SKM-1 (cell line): ENCODE data around the gene MR1.

Experiments
- DNase-seq: peaks from one replicate; lab custom pipeline; 2025; ENCODE audit not compliant: unreplicated experiment; lab: John Stamatoyannopoulos, UW

MR1 gene

DNA sequence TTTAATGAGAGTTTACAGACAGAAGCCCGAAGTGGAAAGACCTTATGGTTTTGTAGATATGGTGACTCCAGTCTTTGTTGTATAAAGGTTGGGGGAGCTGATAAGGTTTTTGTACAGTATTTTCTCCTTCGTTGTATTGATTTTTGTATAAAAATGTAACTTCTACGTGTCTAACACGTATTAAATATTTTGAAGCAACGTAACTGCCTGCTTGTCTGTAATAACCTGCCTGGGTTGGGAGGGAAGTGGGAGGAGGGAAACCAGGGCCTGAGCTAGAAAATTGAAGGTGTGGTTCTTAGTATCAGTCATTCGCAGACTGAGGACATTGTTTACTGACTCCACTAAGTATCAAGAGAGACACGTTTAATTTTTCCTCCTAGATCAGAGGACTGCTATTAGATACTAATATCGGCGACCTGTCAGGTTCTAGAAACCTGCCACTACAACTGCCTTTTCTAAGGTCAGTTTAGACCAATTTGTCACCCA lies 56.9 kb downstream of the MR1 start:
- DNase-seq, result no peak

DNA sequence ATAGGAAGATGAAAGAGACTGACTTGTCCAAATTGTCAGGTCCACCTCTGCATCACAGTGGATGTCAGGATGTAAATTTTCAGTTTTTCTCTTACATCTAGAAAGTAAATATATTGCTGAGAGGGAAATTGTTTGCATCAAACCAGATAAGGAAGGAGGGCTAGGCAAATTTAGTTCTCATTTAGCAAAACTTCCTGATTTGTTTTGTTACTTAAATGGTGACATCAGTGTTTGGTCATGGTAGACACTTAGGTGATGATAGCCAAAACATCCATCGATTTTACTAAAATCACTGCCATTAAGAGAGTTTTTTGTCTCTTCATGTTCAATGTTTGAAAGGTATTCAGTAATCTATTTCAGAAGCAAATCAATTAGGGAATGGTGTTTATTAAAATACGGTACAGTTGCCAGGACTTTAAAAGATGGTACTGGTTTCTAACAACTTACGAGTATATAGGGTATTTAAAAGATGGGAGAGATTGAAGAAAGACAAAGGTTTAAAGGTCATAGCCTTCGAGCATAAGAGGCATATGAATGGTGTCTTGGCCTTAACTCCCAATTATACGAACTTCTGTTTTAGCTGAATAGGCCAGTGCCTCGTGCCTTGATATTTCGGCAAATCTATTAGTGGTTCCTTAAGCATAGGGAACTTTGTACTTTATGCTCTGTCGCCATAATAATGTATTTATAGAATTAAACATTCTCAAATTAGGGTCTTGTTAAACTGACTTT lies 57.7 kb downstream of the MR1 start:
- no peak for DNase-seq

DNA sequence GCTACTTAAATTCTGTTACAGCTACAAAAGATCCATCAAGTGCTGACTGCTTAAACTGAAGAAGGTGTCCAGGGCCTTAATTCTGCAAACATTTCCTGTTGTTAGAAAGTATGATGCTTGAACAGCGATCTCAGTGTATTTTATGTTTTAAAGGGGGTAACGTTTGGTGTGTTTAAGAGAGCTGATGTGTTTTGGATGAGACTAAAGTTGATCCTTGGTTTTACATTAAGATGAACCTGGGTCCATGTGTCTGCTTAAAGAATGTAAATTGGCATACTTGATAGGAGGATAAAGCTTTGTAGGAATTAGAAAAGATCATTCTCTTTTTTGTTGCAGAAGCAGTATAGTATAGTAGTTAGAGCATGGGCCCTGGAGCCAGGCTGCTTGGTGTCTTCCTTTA lies 58.3 kb downstream of the MR1 start:
- DNase-seq, result no peak

DNA sequence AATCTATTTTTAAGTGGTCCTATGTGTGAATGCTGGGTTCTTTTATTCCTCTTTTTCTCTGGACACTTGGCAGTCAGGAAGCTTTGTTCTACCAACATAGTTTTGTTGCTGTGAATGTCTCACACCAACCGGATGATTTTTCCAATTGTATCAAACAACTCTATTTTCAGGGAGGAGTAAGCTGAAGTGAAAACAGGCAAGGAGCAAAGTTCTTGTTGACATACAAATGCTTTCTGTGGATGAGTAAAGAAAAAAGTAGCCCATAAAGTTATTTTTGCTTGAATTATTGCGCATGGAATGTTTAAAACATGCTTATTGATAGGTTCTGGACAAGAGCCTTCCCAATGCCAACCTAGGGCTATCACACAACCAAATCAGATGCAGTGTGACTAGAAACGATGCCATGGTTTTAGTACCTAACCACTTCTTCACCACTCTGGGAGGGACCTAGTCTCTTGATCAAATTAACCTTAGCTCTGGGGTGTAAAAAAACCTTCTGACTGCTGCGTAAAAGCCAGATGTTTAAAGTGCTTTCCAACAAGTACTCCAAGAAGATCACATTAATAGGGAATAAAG lies 59.2 kb downstream of the MR1 start:
- DNase-seq, result no peak

DNA sequence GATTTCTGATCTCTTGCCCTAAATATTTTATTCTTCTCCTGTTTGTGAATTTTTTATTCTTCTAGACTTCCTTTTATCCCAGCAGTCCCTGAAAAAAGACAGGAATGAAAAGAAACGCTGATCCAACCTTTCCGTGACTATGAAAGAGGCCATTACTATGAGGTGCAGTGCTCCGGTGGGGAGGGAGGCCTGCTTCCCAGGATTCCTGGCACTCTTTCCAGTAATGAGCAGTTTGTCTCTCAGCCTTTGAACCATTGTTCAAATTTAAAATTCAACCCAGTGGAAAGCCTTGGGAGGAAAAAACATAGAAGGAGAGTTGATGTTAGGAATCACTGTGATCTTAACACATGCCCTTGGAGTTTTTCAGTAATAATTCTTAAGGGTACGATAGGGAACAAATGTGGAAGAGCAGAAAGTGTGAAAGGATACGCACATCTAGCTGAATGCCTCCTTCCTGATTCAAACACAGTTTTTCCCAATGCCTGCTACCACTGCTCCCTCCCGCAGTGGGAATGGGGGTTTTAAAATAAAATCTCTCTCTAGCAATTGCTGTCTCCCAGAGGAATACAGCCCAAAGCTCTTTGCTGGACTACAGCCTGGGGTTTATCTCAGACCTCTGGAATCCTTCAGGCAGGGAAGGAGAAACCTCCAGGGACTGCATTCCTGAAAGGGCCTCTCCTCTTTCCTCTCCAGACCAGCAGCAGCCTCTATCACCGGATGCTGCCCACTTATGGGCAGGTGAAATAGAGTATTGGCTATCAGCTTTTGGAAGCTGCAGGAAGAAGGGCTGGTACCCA lies 60.8 kb downstream of the MR1 start:
- DNase-seq, result no peak

DNA sequence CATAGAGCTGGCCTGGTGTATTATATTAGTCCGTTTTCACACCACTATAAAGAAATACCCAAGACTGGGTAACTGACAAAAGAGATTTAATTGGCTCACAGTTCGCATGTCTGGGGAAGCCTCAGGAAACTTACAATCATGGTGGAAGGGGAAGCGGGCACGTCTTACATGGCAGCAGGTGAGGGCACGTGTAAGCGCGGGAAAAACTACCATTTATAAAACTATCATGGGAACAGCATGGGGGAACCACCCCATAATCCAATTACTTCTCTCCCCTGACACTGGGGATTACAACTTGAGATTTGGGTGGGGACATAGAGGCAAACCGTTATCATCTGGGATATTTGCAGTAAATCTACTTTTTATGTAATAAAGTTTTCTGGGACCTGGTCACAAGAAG lies 61.5 kb downstream of the MR1 start:
- DNase-seq, result no peak

DNA sequence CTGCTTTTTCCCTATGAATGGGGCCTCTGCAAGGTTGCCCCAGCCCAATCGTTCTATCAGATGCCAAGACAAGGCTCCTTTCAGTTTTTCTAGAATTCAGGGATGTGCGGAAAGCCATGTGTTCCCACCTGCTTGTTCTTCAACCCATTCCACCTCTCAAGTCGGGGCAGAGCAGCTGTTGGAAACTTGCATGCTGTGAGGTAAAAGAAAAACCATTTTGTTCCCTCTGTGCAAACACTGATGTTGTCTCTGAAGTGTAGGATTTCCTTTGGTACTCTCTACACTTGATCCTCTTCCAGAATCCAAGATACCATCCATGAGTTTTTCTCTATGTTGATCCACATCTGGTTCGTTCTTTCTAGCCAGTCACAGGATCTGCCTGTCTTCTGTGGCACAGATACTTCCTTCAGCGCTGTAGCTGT lies 62.0 kb downstream of the MR1 start:
- no peak for DNase-seq

DNA sequence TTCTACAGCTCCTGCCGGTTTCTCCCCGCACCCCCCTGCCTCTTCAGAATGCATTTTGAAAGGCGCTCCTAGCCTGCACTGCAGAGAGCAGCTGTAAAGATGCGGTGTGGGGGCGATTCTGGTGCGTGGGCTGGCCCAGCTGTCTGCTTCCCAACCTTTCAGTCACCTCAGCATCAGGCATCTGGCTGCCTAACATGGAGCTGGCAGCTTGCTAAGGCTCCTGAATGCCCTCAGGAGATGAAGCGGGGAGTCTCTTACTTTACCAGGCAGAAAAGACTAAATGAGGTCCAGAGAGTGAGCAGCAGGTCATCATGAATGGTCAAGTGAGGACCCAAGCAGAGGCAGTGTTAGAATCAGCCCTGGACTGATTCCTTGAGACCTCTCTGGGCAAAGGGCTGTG lies 63.5 kb downstream of the MR1 start:
- no peak for DNase-seq

DNA sequence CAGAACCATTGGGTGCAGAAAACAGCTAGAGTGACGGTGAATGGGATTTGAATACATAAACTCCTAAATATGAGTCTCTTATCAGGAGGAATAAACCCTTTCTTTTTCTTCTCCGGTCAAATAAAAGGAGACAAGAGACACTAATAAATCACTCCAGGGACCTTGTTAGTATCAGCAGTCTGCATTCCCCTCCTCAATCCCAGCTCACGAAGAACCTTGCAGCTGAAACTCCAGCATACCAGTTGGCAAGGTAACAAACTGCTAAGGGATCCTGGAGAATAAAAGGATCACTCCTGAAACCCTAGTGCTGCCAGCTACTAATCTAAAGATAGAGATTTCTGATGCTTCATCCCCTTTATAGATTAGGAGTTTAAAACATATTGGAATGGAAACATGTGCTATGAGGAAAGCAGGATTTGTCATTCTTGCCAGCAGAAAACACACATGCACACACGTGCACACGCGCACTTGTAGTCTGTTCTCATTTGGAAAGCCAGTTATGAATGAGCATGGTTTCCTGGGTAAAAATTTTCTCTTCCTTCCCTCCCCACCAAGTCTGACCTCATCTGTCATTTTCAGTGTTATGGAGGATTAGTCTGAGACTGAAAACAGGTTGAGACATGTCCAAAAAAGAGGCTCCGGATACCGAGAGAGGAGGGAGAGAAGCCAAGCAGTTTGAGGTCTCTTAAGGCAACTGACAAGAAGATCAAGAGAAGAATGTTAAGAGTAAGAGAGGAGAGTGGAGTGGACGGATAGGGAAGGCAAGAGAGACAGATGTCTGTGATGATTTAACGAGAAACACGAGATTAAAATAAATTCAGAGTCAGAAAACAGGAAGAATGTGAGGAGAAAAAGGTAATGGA lies 65.6 kb downstream of the MR1 start:
- DNase-seq, result peak; percentile 94

DNA sequence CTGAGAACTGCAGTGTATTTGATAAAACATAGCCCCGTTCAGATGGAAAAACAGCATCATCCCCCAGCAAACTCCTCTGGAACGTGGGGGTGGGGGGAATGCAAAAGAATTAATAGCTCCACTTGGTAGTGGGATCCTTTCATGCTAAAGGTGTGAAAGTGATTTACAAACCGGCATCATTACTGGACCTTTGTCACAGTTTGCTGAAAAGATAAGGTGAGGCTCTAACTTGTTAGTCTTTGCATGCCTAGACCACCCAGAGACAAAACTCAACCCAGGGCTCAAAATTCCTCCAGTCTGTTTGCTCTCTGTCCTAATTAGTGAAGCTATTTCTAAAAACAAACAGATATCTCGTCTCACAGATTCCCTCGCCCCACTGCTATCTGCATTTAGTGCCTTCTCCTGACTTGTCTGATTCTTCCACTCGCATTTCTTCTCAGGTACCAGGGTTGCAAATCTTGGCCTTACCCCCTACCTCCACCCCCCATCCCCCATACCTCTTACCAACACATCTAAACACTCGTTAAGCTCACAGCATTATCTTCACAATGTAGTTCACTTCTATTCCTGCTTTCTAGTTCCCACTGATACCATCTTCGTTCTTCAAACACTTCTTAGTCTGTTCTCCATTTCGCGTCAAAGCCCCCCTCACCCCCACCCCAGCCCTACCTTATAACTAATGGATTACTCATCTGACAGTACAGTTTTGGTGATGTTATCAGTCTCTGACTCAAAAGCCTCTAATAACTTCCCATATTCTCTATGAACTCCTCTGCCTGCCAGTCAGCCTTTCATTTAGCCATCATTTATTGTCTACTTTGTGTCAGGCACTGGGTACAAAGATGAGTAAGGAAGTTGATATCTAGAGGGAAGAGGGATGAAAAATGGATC lies 66.5 kb downstream of the MR1 start:
- no peak for DNase-seq

DNA sequence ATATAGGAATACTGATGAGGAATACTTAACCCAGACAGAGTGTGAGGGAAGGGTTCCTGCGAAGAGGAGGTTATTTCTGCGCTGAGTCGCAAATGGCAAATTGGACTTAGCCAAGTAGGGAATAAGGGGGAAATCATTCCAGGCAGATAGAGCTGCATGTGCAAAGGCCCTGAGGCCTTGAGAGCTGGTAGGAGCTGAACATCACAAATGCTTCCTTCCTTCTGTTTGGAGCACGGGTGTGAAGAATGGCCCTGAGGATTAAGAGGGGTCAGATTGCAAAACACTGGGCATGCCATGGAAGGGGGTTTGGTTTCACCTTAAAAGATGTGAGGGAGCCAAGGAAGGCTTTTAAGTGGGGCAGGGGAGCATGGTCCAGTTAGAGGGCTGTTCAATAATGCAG lies 67.2 kb downstream of the MR1 start:
- DNase-seq, result no peak

DNA sequence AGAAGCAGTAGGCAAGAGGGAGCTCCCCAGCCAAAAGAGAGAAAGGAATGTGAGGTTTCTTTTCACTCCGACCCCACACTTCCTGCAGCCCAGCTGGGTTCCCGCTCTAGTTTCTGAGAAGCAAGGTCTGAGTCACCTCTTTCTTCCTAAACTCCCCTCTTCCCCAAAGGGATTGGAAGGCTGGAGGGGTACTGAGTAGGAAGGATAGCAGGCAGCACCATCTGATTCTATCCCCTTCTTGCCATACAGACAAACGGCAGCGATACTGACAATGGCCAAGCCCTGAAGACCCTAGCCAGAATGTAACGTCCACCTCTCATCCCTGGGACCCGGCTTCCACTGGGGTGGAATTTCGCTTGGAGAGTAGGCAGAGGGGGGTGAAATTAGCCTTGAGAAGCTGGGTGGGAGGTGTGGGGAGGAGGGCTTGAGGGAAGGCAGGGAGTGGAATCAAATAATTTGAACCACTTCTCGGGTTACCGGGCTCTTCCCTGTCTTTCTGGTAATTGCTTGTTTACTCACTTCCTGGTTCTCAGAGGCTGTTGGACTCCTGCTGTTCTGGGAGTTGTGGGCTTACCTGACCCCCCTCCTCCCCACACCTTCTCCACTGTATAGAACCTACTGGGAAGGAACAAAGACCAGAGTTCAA lies 67.9 kb downstream of the MR1 start:
- no peak for DNase-seq

DNA sequence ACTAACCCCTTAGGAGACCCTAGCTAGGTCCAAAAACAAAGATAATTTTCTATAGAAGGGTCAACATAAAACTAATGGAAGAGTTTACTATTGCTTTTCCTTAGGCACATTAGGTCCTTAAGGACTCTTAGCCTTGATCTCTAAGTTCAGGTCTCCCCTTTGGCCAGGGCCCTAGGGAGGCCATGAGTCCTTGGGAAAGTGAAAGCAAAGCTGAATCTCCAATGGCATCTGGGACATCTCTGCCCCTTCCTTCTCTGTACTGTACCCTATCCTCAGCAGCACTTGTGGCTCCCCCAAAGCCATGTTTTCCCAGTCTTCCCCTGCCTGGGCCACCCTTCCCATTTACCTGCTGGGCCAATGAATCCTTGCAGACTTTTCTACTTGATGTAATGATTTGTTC lies 69.1 kb downstream of the MR1 start:
- no peak for DNase-seq

DNA sequence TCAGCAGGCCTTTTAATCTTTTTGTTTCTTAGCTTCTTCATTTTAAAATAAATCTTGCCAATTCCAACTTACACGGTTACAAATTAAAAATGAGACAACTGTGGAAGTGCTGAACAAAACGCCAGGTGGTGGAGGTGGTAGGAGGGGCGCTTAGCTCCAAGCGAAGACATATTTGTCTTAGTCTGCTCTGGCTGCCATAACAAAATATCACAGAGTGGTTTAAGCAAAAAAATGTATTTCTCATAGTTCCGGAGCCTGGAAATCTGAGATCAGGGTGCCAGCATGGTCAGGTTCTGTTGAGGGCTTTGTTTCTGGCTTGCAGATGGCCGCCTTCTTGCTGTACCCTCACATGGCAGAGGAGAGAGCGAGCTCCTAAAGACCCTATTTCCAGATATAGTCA lies 69.6 kb downstream of the MR1 start:
- no peak for DNase-seq

DNA sequence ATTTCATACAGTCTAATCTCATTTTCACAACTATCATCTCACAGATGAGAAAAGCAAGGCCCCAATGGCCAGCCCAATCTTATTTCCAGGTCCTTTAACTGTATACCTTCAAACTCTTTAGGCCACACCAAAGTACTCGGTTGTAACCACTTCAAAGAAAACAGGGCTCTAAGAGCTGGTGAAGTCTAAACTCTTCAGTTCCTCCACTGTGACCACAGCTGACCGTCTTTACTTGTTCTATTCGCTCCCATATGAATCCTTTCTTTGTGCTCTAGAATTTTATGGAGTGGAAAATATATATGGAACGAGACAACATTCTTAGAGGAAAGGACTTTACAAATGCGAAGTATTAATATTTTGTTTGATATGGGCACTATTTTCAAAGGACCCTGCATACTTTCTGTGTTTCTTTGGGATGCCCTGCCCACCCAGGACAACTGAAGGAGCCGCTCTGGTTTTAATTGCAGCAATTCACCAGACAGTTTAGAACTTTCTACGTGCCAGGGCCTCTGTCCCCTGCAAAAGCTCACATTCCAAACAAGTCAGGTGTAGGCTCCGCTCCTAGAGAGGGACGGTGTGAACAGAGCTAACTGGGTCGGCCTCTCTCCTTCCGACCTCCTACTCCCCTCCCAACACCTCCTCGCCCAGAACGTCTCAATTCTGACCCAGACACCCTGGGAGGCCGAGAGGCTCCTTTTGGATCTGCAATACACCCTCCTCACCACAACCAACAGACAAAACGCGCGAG lies 70.4 kb downstream of the MR1 start:
- DNase-seq, result no peak

DNA sequence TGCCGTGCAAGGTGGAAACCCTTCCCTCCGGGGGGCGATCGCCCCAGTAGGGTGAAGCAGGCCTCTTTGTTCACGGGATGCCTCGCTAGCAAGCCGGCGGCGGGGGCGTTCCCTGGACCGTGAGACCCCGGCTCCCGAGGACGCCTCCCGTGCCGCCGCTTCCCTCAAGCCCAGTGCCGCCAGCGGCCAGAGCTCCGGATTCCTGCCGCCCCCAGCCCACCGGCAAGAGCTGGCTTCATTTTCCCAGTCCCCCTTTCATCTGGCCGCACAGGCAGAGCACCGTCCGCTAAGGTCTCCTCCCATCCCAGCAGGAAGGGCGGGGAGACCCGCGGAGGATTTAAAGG lies 71.0 kb downstream of the MR1 start:
- no peak for DNase-seq

DNA sequence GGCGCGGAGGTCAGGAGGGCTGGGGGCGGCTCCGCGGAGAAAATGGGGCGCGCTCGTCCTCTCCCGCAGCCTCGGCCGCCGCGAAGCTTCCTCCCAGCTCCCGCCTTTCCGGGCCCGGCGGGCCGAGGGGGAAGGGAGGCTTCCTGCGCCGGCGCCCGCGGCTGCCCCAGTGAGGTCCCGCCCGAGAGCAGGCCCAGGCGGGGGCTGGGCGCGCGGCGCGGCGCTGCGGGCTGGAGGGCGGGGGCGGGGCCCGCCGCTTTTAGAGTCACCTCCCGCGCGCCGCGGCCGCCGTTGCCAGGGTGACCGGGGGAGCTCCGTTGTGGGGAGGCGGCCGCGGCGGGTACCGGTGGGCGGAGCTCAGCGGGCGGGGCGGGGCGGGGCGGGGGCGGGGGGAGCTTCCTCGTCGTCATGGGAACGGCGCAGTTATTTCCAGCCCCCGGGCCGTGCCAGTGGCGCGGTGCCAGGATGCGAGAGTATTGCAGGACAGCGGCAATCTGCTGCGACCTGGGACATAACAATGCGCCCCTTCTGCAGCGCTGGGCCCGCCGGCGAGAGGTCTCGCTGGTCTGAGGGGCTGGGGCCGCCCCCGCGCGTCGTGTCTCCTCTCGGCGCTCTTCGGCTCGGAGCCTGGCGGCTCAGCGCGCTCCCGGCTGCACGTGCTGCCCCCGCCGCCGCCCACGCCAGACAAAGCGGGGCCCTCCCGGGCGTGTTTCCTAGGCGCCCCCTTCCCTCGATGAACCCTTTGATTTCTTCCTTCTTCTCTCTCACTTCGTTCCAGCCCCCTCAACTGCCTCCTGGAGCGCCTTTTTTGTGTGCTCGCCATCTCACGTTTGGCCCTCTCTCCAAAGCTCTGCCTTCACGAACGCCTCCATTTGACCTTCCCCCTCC lies 71.6 kb downstream of the MR1 start:
- DNase-seq, result peak; percentile 94

DNA sequence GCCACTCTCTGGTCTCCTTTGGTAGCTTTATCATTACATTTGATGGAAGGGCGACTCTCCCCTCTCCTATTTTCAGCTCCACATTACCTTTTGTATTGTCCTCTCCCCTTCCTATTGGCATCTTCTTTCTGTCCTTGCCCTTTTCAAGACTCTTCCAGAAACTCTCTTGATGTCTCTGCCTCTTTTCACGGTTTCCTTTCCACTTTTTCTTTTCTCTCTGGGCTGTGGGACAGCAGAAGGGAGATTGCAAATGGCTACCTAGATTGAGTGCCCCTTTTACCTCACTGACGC lies 72.2 kb downstream of the MR1 start:
- DNase-seq, result no peak
